GM12878 (cell line): Measurements from ENCODE around the gene PPP1R36.

Experiments used
- EZH2 ChIP-seq: IDR thresholded peaks from 2 replicates; pipeline ENCODE4 v1.6.1; 2012; ENCODE audit warnings: low read depth, mild to moderate bottlenecking, control low read depth, inconsistent platforms, low read length, borderline replicate concordance; ENCODE audit not compliant: control insufficient read depth
- HDGF ChIP-seq: fragments of 450-650 bp; IDR thresholded peaks from 2 replicates; pipeline ENCODE4 v1.6.1; 2016; ENCODE audit warnings: antibody characterized with exemption
- MEF2A ChIP-seq: IDR thresholded peaks from 2 replicates; pipeline ENCODE4 v1.6.1; 2011; ENCODE audit warnings: low read depth, mild to moderate bottlenecking, low read length, moderate library complexity; ENCODE audit not compliant: insufficient read depth
- MXI1 ChIP-seq: fragments of 150-350 bp; IDR thresholded peaks from 2 replicates; pipeline ENCODE4 v1.6.1; 2011; ENCODE audit warnings: low read depth, mild to moderate bottlenecking, inconsistent platforms, low read length, improper control_type of control experiment
- POLR2A ChIP-seq: IDR thresholded peaks from 2 replicates; pipeline ENCODE4 v1.6.1; 2011; ENCODE audit warnings: low read depth, mild to moderate bottlenecking, low read length
- RBBP5 ChIP-seq: fragments of 200-600 bp; sonication (generic); conservative IDR thresholded peaks from 2 replicates; pipeline ENCODE4 v1.6.1; 2016
- RFX5 ChIP-seq: IDR thresholded peaks from 2 replicates; pipeline ENCODE4 v1.6.1; 2011; ENCODE audit warnings: low read depth, low read length, improper control_type of control experiment
- TCF12 ChIP-seq: IDR thresholded peaks from 2 replicates; pipeline ENCODE4 v1.6.1; 2011; ENCODE audit warnings: low read depth, mild to moderate bottlenecking, low read length
- TCF3 ChIP-seq: IDR thresholded peaks from 2 replicates; pipeline ENCODE4 v1.6.1; 2012; ENCODE audit warnings: low read depth, mild to moderate bottlenecking, low read length, borderline replicate concordance; ENCODE audit not compliant: insufficient read depth
- TCF7 ChIP-seq: IDR thresholded peaks from 2 replicates; pipeline ENCODE4 v1.6.1; 2014; ENCODE audit warnings: antibody characterized with exemption, borderline replicate concordance
- YY1 ChIP-seq: IDR thresholded peaks from 2 replicates; pipeline ENCODE4 v1.6.1; 2011; ENCODE audit warnings: low read depth, mild to moderate bottlenecking, low read length
- TF ChIP-seq, protein P1 (sequence below), 3 experiments: IDR thresholded peaks in 2 of 3; conservative IDR thresholded peaks in 1 of 3; 2 replicates each; pipeline ENCODE4 v1.5.1; 2011; ENCODE audit warnings: low read depth in 3 of 3, low read length in 3 of 3, mild to moderate bottlenecking in 3 of 3, control low read depth in 2 of 3, moderate library complexity in 2 of 3, inconsistent platforms in 1 of 3, mixed read lengths in 1 of 3; ENCODE audit not compliant: control insufficient read depth in 2 of 3, insufficient read depth in 1 of 3; ENCODE audit errors: extremely low read depth in 1 of 3

DNA sequence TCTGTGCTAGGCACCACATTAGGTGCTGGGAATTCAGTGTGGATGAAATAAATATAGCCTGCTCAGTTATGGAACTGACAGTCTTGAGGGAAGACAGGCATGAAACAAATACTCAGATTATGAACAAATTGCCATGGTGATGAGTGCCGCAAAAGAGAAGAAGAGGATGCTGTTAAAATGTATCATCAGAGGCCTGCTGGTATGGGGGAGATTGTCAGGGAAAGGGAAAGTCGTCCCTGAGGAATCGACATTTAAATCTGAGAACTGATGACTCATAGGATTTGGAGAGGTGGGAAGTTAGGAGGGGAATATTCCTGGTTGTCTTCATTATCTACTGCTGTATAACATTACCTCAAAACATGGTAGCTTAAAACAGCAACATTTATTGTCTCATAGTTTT lies 42.0 kb downstream of the PPP1R36 start:
- TF ChIP-seq YY1 (no peak), RBBP5 (no peak), RFX5 (no peak), POLR2A (no peak), MEF2A (no peak), HDGF (no peak), TCF3 (no peak), MXI1 (no peak), TCF7 (no peak), TCF12 (no peak), EZH2 (no peak)
- TF ChIP-seq, protein P1, sequence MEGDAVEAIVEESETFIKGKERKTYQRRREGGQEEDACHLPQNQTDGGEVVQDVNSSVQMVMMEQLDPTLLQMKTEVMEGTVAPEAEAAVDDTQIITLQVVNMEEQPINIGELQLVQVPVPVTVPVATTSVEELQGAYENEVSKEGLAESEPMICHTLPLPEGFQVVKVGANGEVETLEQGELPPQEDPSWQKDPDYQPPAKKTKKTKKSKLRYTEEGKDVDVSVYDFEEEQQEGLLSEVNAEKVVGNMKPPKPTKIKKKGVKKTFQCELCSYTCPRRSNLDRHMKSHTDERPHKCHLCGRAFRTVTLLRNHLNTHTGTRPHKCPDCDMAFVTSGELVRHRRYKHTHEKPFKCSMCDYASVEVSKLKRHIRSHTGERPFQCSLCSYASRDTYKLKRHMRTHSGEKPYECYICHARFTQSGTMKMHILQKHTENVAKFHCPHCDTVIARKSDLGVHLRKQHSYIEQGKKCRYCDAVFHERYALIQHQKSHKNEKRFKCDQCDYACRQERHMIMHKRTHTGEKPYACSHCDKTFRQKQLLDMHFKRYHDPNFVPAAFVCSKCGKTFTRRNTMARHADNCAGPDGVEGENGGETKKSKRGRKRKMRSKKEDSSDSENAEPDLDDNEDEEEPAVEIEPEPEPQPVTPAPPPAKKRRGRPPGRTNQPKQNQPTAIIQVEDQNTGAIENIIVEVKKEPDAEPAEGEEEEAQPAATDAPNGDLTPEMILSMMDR (IDR thresholded peaks at IDR 0.05 in 2 of 3, conservative IDR thresholded peaks at IDR 0.05 in 1 of 3; ENCODE audit: control insufficient read depth in 2 of 3, extremely low read depth in 1 of 3, insufficient read depth in 1 of 3, low read depth in 3 of 3, low read length in 3 of 3): no peak
